ENCODE results near the gene ARFGEF2.

DNA sequence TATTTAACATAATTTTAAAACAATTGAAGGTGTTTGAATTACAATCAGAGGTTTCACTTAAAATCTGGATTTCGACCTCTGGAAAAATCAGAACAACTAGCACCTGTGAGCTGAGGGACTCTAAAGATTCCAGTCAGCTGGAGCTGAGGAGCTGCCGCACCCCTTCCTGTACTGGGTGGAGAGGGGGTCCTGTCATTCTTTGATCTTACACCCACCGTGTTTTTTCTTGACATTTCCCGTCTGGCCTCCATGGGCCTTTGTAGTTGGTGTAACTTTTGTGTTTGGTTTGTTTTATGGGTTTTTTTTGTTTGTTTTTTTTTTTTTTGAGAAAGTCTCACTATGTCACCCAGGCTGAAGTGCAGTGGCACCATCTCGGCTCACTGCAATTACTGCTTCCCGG, 17.2 kb downstream of the ARFGEF2 start:
- TF ChIP-seq CTCF (IDR thresholded peaks at IDR 0.05) = no peak
- no peak for TF ChIP-seq POLR2A (IDR thresholded peaks at IDR 0.05)
- TF ChIP-seq POLR2AphosphoS5 (IDR thresholded peaks at IDR 0.05) = no peak
- no peak for TF ChIP-seq EP300 (IDR thresholded peaks at IDR 0.05)
